GM10248 (cell line): ENCODE data around the gene BCL2A1.
"Not testable (repeated sequence)": the region's sequence is repeated elsewhere in the genome, so short reads cannot be mapped to it uniquely, and the experiment has no call there.

Experiments used
- CTCF ChIA-PET: fragments of 300-600 bp; sonication (Branson Sonifier 250); formaldehyde crosslinking; extraction: SDS; loops from one replicate; lab custom pipeline; 2021; ENCODE audit warnings: antibody characterized with exemption; lab: Yijun Ruan, JAX
- POLR2A ChIA-PET: fragments of 350-650 bp; sonication (Branson Sonifier 250); formaldehyde crosslinking; extraction: SDS; loops from one replicate; lab custom pipeline; 2020; ENCODE audit warnings: antibody characterized with exemption; lab: Yijun Ruan, JAX
- DNase-seq: peaks from one replicate; pipeline ENCODE4 v3.0.0; 2012; ENCODE audit errors: extremely low spot score
- CTCF ChIP-seq: IDR thresholded peaks from 2 replicates; pipeline ENCODE4 v1.5.1; 2012; ENCODE audit warnings: mild to moderate bottlenecking, low read depth; ENCODE audit errors: extremely low read depth, missing control alignments, control extremely low read depth

Gene BCL2A1

GRCh38 chr15:79947009-79947408, 24.0 kb downstream of the BCL2A1 start:
- DNase-seq: no peak
- no peak for TF ChIP-seq CTCF
- ChIA-PET CTCF (interaction anchor here (2.1 kb wide), 1 partner anchor 10 kb away, joined by 6 read pairs; no protein-coding TSS in a partner anchor), POLR2A (no interaction called here)

GRCh38 chr15:79944622-79945021, 26.4 kb downstream of the BCL2A1 start:
- ChIA-PET CTCF (interaction anchor here (1.1 to 2.3 kb wide), 4 partner anchors 10 to 21 kb away, joined by 3 to 5 read pairs (median 3); no protein-coding TSS in a partner anchor), POLR2A (interaction anchor here (0.5 kb wide), 1 partner anchor 19 kb away, joined by 3 read pairs; no protein-coding TSS in a partner anchor)
- TF ChIP-seq CTCF: no peak
- DNase-seq: no peak

- ChIA-PET POLR2A (no interaction called here), CTCF (interaction anchor here (1.1 to 2.3 kb wide), 3 partner anchors 9 to 69 kb away, joined by 3 to 5 read pairs (median 3); no protein-coding TSS in a partner anchor)
- DNase-seq: peak; percentile 59
- no peak for TF ChIP-seq CTCF
Observed at GRCh38 chr15:79943820-79944219, 27.2 kb downstream of the BCL2A1 start.

- DNase-seq: no peak
- CTCF ChIA-PET: interaction anchor here (1.1 to 1.7 kb wide), 4 partner anchors 9 to 70 kb away, joined by 3 to 5 read pairs (median 4); no protein-coding TSS in a partner anchor
- no peak for TF ChIP-seq CTCF
- POLR2A ChIA-PET: no interaction called here
Observed at GRCh38 chr15:79942741-79943481, 28.1 kb downstream of the BCL2A1 start.

GRCh38 chr15:79939399-79939798, 31.6 kb downstream of the BCL2A1 start:
- POLR2A ChIA-PET: no interaction called here
- TF ChIP-seq CTCF: no peak
- CTCF ChIA-PET: interaction anchor here (0.9 kb wide), 1 partner anchor 10 kb away, joined by 4 read pairs; no protein-coding TSS in a partner anchor
- DNase-seq: no peak

- ChIA-PET CTCF (no interaction called here), POLR2A (no interaction called here)
- TF ChIP-seq CTCF: no peak
- no peak for DNase-seq
Observed at GRCh38 chr15:79938143-79938542, 32.9 kb downstream of the BCL2A1 start.

GRCh38 chr15:79935556-79936201, 35.3 kb downstream of the BCL2A1 start:
- DNase-seq, CTCF ChIA-PET: not testable (repeated sequence)

More at GRCh38 chr15:79935556-79936201, 35.3 kb downstream of the BCL2A1 start:
- POLR2A ChIA-PET: interaction anchor here (0.6 kb wide), 1 partner anchor 100 kb away, joined by 5 read pairs; no protein-coding TSS in a partner anchor
